ENCODE results near the gene ZNF500.

The ZNF500 gene

GRCh38 chr16:4698321-4699045 is 68.5 kb downstream of the ZNF500 start:
- no peak for DNase-seq
- no peaks in the 10 kb centered on the region for H3F3A ChIP-seq (ENCODE audit: insufficient read depth, low read length)
- H3K9me3 ChIP-seq (replicated peaks; ENCODE audit: insufficient read depth, low read length) = no peaks in the 10 kb centered on the region
- peaks cover 25% of the 10 kb centered on the region for H3K79me2 ChIP-seq (ENCODE audit: low read length)
- H3K27me3 ChIP-seq (replicated peaks; ENCODE audit: insufficient read depth, low read length) = no peaks in the 10 kb centered on the region
- no peaks in the 10 kb centered on the region for H3K36me3 ChIP-seq (replicated peaks; ENCODE audit: insufficient read depth, low read length)
- no peaks in the 10 kb centered on the region for H3K4me1 ChIP-seq (ENCODE audit: low read length)
- no peak overlapping the region for H3K9ac ChIP-seq (ENCODE audit: low read length)
- H3K27ac ChIP-seq (ENCODE audit: low read length) = no peak overlapping the region
- H3K4me2 ChIP-seq (ENCODE audit: low read depth, low read length) = no peak overlapping the region
- H3K9me2 ChIP-seq (replicated peaks; ENCODE audit: insufficient read depth, low read length) = no peaks in the 10 kb centered on the region
- H4K20me1 ChIP-seq (ENCODE audit: insufficient read depth, low read length) = no peaks in the 10 kb centered on the region
- no peak overlapping the region for H3K4me3 ChIP-seq (ENCODE audit: low read length)
- no peak overlapping the region for H2AFZ ChIP-seq (ENCODE audit: low read length)
- no peak for TF ChIP-seq CTCF (IDR thresholded peaks at IDR 0.05; ENCODE audit: low read length)
- TF ChIP-seq EZH2phosphoT487 (IDR thresholded peaks at IDR 0.05; ENCODE audit: low read length) = no peak
- TF ChIP-seq EZH2 (optimal IDR thresholded peaks at IDR 0.05; ENCODE audit: low read depth, low read length) = no peak

Data from MM.1S (cell line).